Loucy (cell line): ENCODE measurements around the gene KCNMA1.

Experiments used
- H2AFZ ChIP-seq: fragments of 200-600 bp; sonication (generic); 2 replicates; pipeline ENCODE4 v1.6.0; 2016; ENCODE audit warnings: antibody characterized with exemption, mild to moderate bottlenecking, low read length, moderate library complexity
- H3F3A ChIP-seq: fragments of 200-600 bp; 2 replicates; pipeline ENCODE4 v1.6.0; 2016; ENCODE audit warnings: antibody characterized with exemption, low read depth, mild to moderate bottlenecking
- H3K27me3 ChIP-seq: fragments of 200-600 bp; sonication (generic); 2 replicates; pipeline ENCODE4 v1.6.1; 2014; ENCODE audit warnings: low read length, mild to moderate bottlenecking; ENCODE audit not compliant: insufficient read depth, poor library complexity, severe bottlenecking
- H3K36me3 ChIP-seq: fragments of 200-600 bp; sonication (generic); 2 replicates; pipeline ENCODE4 v1.6.1; 2016; ENCODE audit warnings: low read length; ENCODE audit not compliant: insufficient read depth
- H3K4me1 ChIP-seq: fragments of 200-600 bp; sonication (generic); 2 replicates; pipeline ENCODE4 v1.5.1; 2014; ENCODE audit warnings: low read length, mild to moderate bottlenecking; ENCODE audit not compliant: insufficient read depth, poor library complexity, severe bottlenecking
- H3K4me2 ChIP-seq: fragments of 200-600 bp; sonication (generic); 2 replicates; pipeline ENCODE4 v1.6.0; 2014; ENCODE audit warnings: antibody characterized with exemption, low read length, low read depth, mild to moderate bottlenecking; ENCODE audit not compliant: poor library complexity, severe bottlenecking
- H3K4me3 ChIP-seq: fragments of 200-600 bp; sonication (generic); 2 replicates; pipeline ENCODE4 v1.5.1; 2014; ENCODE audit warnings: low read length, mild to moderate bottlenecking, mixed read lengths; ENCODE audit not compliant: poor library complexity, severe bottlenecking
- H3K79me2 ChIP-seq: fragments of 200-600 bp; sonication (generic); 2 replicates; pipeline ENCODE4 v1.6.1; 2014; ENCODE audit warnings: low read length; ENCODE audit not compliant: insufficient read depth
- H3K9ac ChIP-seq: fragments of 200-600 bp; sonication (generic); 2 replicates; pipeline ENCODE4 v1.6.0; 2014; ENCODE audit warnings: mild to moderate bottlenecking, low read depth, low read length, moderate library complexity; ENCODE audit not compliant: poor library complexity, severe bottlenecking
- H3K9me2 ChIP-seq: fragments of 200-600 bp; sonication (generic); replicated peaks from 2 replicates; pipeline ENCODE4 v1.6.1; 2016; ENCODE audit warnings: low read depth, low read length, mixed read lengths
- H3K9me3 ChIP-seq: fragments of 200-600 bp; sonication (generic); 2 replicates; pipeline ENCODE4 v1.6.1; 2014; ENCODE audit warnings: mild to moderate bottlenecking, antibody characterized with exemption, low read length, low read depth; ENCODE audit not compliant: insufficient read depth
- H4K20me1 ChIP-seq: fragments of 200-600 bp; sonication (generic); 2 replicates; pipeline ENCODE4 v1.6.0; 2014; ENCODE audit warnings: antibody characterized with exemption, low read length, mild to moderate bottlenecking; ENCODE audit not compliant: insufficient read depth, poor library complexity, severe bottlenecking
- EZH2phosphoT487 ChIP-seq: fragments of 200-600 bp; IDR thresholded peaks from 2 replicates; pipeline ENCODE4 v1.6.1; 2018; ENCODE audit warnings: antibody characterized with exemption, mild to moderate bottlenecking, moderate library complexity, borderline replicate concordance
- TF ChIP-seq, protein P1 (sequence below): fragments of 200-600 bp; sonication (generic); conservative IDR thresholded peaks from 2 replicates; pipeline ENCODE4 v1.5.1; 2014; ENCODE audit warnings: mild to moderate bottlenecking, antibody characterized with exemption, low read length

KCNMA1 gene

DNA sequence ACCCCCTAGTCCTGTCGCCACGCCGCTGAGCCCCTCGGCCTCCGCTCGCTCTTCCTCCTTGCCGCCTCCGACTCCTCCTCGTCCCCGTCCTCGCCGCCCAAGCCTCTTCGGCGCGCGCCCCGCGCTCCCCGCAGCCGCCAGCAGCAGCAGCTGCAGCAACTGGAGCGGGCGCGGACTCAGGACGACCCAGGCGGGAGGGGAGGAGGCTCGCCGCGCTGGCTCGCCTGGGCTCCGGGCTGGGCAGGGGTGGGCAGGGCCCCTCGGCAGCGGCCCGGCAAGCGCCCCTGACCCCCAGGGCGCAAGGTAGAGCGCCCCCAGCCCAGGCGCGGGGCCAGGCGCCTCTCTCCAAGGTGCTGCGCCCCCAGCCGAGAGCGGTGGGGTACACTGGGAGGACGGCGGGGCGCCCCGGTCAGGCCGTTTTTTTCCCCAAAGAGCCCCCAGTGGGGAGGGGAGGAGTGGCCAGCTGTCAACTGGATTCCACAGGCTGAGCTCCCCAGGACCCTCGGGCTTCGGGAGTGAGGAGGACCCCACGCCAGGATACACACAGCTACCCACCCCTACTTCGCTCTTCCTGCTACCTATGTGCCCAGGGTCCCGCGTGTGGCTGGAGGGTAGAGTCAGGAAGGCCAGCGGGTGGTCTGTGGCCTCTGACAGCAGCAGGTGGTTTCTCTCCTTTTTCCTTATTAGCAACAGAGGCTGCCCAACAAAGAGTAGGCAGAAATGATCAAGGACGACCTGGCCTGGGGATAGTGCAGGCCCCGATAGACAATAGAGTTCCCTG is 903 bp upstream of the KCNMA1 start:
- Histone ChIP-seq H3F3A (no peaks in the 10 kb centered on the region), H3K4me1 (peaks cover 3% of the 10 kb centered on the region), H3K9me2 (no peaks in the 10 kb centered on the region), H4K20me1 (no peaks in the 10 kb centered on the region), H3K4me3 (no peak overlapping the region), H3K9me3 (no peaks in the 10 kb centered on the region), H3K36me3 (no peaks in the 10 kb centered on the region), H3K4me2 (no peak overlapping the region), H3K9ac (no peak overlapping the region), H3K27me3 (no peaks in the 10 kb centered on the region), H3K79me2 (no peaks in the 10 kb centered on the region), H2AFZ (no peak overlapping the region)
- TF ChIP-seq EZH2phosphoT487, result no peak
- TF ChIP-seq, protein P1, sequence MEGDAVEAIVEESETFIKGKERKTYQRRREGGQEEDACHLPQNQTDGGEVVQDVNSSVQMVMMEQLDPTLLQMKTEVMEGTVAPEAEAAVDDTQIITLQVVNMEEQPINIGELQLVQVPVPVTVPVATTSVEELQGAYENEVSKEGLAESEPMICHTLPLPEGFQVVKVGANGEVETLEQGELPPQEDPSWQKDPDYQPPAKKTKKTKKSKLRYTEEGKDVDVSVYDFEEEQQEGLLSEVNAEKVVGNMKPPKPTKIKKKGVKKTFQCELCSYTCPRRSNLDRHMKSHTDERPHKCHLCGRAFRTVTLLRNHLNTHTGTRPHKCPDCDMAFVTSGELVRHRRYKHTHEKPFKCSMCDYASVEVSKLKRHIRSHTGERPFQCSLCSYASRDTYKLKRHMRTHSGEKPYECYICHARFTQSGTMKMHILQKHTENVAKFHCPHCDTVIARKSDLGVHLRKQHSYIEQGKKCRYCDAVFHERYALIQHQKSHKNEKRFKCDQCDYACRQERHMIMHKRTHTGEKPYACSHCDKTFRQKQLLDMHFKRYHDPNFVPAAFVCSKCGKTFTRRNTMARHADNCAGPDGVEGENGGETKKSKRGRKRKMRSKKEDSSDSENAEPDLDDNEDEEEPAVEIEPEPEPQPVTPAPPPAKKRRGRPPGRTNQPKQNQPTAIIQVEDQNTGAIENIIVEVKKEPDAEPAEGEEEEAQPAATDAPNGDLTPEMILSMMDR, result no peak

DNA sequence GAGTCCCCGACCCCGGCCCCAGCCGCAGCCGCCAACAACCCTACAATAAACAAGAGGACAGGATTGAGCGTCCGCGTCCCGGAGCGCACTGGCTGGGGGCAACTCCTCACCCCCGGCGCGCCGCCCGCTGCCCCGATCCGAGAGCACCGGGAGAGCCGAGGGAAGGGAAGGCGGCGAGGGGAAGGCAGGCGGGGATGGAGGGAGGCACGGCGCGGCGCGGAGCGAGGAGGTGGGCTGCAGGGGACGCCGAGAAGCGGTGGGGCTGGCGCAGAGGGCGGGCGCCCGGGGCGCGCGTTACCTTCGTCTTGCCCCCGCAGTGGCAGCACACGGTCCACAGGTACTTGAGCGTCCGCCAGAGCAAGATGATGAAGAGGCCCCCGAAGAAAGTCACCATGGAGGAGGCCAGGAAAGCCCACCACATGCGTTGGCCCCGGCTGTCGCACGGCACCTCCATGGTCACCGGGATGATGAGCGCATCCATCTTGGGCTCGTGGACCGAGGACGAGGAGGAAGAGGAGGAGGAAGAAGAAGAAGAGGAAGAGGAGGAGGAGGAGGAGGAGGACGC is 559 bp downstream of the KCNMA1 start:
- no peaks in the 10 kb centered on the region for H3K79me2 ChIP-seq

DNA sequence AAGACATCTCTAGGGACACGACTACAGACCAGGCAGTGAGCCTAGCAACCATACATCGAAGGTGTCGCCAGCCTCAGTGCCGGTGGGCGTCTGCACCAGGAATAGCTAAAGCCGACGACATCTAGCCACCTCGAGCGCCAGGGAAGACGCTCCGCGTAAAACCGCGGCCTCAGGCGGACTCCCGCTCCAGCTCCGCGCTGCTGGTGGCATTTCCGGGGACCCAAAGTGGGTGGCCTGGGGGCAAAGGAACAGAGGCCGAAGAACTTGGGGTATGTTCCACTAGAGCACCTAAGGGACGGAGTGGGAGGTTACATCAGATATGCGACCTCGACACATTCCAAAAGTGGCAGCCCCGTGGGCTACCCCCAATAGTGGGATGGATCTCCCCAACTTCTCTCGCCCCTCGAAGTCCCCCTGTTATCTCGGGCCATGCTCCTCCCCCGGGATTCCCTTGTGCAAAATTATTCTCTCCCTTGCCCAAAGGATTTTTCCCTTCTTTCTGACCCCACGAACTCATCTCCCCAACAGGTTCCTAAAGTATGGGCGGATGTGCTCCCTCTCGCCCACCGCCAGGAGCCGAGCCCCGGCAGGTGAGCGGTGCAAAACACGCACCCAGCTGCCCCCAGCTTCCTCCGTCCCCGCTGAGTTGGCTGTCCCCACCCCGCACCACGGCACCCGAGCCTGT is 1.2 kb downstream of the KCNMA1 start:
- no peaks in the 10 kb centered on the region for H3K27me3 ChIP-seq
- H3K4me3 ChIP-seq, result no peak overlapping the region
- no peaks in the 10 kb centered on the region for H3K36me3 ChIP-seq
- H4K20me1 ChIP-seq, result no peaks in the 10 kb centered on the region
- TF ChIP-seq EZH2phosphoT487, result no peak
- TF ChIP-seq, protein P1, result no peak
- H2AFZ ChIP-seq, result no peak overlapping the region
- no peaks in the 10 kb centered on the region for H3F3A ChIP-seq
- H3K4me2 ChIP-seq, result no peak overlapping the region
- H3K79me2 ChIP-seq, result no peaks in the 10 kb centered on the region
- peaks cover under 1% of the 10 kb centered on the region for H3K4me1 ChIP-seq
- no peak overlapping the region for H3K9ac ChIP-seq
- no peaks in the 10 kb centered on the region for H3K9me2 ChIP-seq
- no peaks in the 10 kb centered on the region for H3K9me3 ChIP-seq

More for the DNA sequence above, 559 bp downstream of the KCNMA1 start:
- Histone ChIP-seq H3K9me2 (no peaks in the 10 kb centered on the region), H3K9me3 (no peaks in the 10 kb centered on the region), H4K20me1 (no peaks in the 10 kb centered on the region), H2AFZ (no peak overlapping the region), H3K4me1 (peaks cover 3% of the 10 kb centered on the region), H3F3A (no peaks in the 10 kb centered on the region), H3K36me3 (no peaks in the 10 kb centered on the region), H3K27me3 (no peaks in the 10 kb centered on the region), H3K4me3 (no peak overlapping the region), H3K4me2 (no peak overlapping the region), H3K9ac (no peak overlapping the region)
- no peak for TF ChIP-seq EZH2phosphoT487
- TF ChIP-seq, protein P1, result no peak
